D721Med (cell line): Measurements from ENCODE around the gene LRRC74A.
A peak's percentile ranks its signal among the peaks of the same experiment; 100 is the strongest.

Source experiments
- DNase-seq: peaks from one replicate; pipeline ENCODE4 v3.0.0; 2011; ENCODE audit warnings: low spot score; ENCODE audit not compliant: insufficient read length
- FAIRE-seq: peaks from 2 replicates; lab custom pipeline; 2011; peaks lifted over from hg19 to GRCh38; lab: Jason Lieb, UNC
- TF ChIP-seq, protein P1 (sequence below): IDR thresholded peaks from 2 replicates; pipeline ENCODE4 v1.5.1; 2012; ENCODE audit warnings: mild to moderate bottlenecking, control low read depth; ENCODE audit not compliant: insufficient read depth; ENCODE audit errors: missing control alignments

Gene LRRC74A

DNA sequence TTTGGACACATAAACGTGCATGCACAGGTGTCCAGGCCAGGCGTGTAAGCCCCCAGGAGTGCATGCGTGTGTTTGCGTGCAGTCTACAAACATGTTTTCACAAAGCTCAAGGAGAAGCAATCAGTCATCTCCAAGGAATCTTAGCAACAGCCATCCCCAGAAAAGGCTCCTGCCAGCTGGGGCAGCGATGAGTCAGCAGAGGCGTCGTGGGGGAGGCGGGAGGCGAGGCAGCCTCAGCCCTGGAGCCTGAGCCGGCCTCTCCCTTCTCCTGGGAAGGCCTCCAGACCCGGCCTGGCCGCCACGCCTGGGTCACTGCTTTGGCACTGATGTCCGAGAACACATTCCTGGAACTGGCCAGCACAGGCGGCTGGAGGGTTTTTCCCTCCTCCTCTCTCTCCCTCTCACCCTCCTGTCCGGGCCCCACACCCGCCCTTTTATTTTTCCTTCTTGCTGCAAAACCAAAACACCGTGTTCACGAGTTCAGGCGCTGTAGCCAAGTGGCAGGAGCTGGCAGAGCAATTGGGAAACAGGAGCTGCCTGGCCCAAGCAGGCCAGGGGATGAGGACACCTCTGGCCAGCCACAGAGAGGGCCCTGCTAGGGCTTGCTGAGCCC lies 92.7 kb downstream of the LRRC74A start:
- no peak for DNase-seq
- no peak for FAIRE-seq
- TF ChIP-seq, protein P1, sequence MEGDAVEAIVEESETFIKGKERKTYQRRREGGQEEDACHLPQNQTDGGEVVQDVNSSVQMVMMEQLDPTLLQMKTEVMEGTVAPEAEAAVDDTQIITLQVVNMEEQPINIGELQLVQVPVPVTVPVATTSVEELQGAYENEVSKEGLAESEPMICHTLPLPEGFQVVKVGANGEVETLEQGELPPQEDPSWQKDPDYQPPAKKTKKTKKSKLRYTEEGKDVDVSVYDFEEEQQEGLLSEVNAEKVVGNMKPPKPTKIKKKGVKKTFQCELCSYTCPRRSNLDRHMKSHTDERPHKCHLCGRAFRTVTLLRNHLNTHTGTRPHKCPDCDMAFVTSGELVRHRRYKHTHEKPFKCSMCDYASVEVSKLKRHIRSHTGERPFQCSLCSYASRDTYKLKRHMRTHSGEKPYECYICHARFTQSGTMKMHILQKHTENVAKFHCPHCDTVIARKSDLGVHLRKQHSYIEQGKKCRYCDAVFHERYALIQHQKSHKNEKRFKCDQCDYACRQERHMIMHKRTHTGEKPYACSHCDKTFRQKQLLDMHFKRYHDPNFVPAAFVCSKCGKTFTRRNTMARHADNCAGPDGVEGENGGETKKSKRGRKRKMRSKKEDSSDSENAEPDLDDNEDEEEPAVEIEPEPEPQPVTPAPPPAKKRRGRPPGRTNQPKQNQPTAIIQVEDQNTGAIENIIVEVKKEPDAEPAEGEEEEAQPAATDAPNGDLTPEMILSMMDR, result peak; percentile 28
